HepG2 (cell line): ENCODE results near the gene CCDC50. TPM values are rescaled to one million over a fixed set of nuclear protein-coding genes. Genes with fewer than 3 reads are reported as not detected.

Experiments
- ATAC-seq: fragments of 200-7000 bp; cut with Tn5 transposase; 3 replicates; pipeline ENCODE4 v1.9.1; 2020; ENCODE audit warnings: mild to moderate bottlenecking, moderate library complexity
- BruUV-seq: library from RNA; stranded (reverse); fragments of 400-500 nt; replicated peaks from 2 replicates; lab custom pipeline; 2021; lab: Mats Ljungman, UMichigan
- CTCF ChIA-PET: fragments of 300-600 bp; formaldehyde crosslinking; extraction: SDS; loops from one replicate; lab custom pipeline; 2021; ENCODE audit warnings: low total read pairs, inconsistent platforms, low intra/inter-chr PET ratio; lab: Yijun Ruan, JAX
- POLR2A ChIA-PET: fragments of 350-600 bp; sonication (Branson Sonifier 250); formaldehyde crosslinking; loops from one replicate; lab custom pipeline; 2020; ENCODE audit warnings: antibody characterized with exemption, inconsistent platforms; lab: Yijun Ruan, JAX
- DNase-seq: peaks from one replicate; pipeline ENCODE4 v3.0.0-alpha.2; 2015; ENCODE audit warnings: low spot score
- FAIRE-seq: peaks from 3 replicates; lab custom pipeline; 2011; peaks lifted over from hg19 to GRCh38; lab: Jason Lieb, UNC
- H2AFZ ChIP-seq: one replicate; pipeline ENCODE4 v1.6.1; 2011; ENCODE audit warnings: low read length, inconsistent platforms
- H3K27ac ChIP-seq: fragments of 300-600 bp; 3 replicates; pipeline ENCODE4 v1.8.0; 2011; ENCODE audit warnings: mixed run types, mild to moderate bottlenecking, mixed read lengths, low read length, inconsistent platforms; ENCODE audit not compliant: insufficient read depth; ENCODE audit errors: extremely low read length
- H3K27me3 ChIP-seq, 2 experiments: fragments of 200-600 bp in 1 of 2; 2 replicates in 1 of 2; 3 replicates in 1 of 2; pipeline versions ENCODE4 v1.6.0 to v1.8.0; 2011; ENCODE audit warnings: low read length in 2 of 2, mild to moderate bottlenecking in 2 of 2, moderate library complexity in 2 of 2, inconsistent platforms in 1 of 2; ENCODE audit not compliant: insufficient read depth in 2 of 2, control insufficient read depth in 1 of 2
- H3K36me3 ChIP-seq, 2 experiments: fragments of 200-600 bp in 1 of 2; replicated peaks in 1 of 2; 2 replicates in 1 of 2; 3 replicates in 1 of 2; pipeline versions ENCODE4 v1.5.1 to v1.8.0; 2011; ENCODE audit warnings: low read length in 2 of 2, inconsistent platforms in 1 of 2; ENCODE audit not compliant: insufficient read depth in 2 of 2, control insufficient read depth in 1 of 2
- H3K4me1 ChIP-seq: 2 replicates; pipeline ENCODE4 v1.5.1; 2012; ENCODE audit warnings: low read length, inconsistent platforms; ENCODE audit not compliant: insufficient read depth
- H3K4me2 ChIP-seq: 2 replicates; pipeline ENCODE4 v1.6.0; 2011; ENCODE audit warnings: low read depth, low read length, inconsistent platforms
- H3K4me3 ChIP-seq, 3 experiments: fragments of 200-600 bp in 1 of 3; sonication (generic), shearing (Covaris generic) in 1 of 3; replicated peaks in 1 of 3; 2 replicates each; pipeline ENCODE4 v1.5.1; 2011 to 2016; ENCODE audit warnings: low read length in 3 of 3, inconsistent platforms in 2 of 3, low read depth in 2 of 3, mild to moderate bottlenecking in 2 of 3, control low read depth in 1 of 3, mixed read lengths in 1 of 3; ENCODE audit not compliant: insufficient read depth in 1 of 3
- H3K79me2 ChIP-seq: one replicate; pipeline ENCODE4 v1.6.1; 2011; ENCODE audit warnings: low read length, inconsistent platforms; ENCODE audit not compliant: insufficient read depth
- H3K9ac ChIP-seq: 2 replicates; pipeline ENCODE4 v1.6.0; 2011; ENCODE audit warnings: mild to moderate bottlenecking, low read depth, low read length, inconsistent platforms; ENCODE audit not compliant: insufficient read depth
- H3K9me3 ChIP-seq: 2 replicates; pipeline ENCODE4 v1.5.1; 2012; ENCODE audit warnings: mild to moderate bottlenecking, low read length
- H4K20me1 ChIP-seq: 2 replicates; pipeline ENCODE4 v1.6.0; 2011; ENCODE audit warnings: inconsistent platforms, mild to moderate bottlenecking, low read length, moderate library complexity; ENCODE audit not compliant: insufficient read depth
- CEBPG ChIP-seq: IDR thresholded peaks from 2 replicates; pipeline ENCODE4 v1.6.1; 2016
- HES4 ChIP-seq: sonication (generic); formaldehyde crosslinking; IDR thresholded peaks from 2 replicates; pipeline ENCODE4 v1.9.0; 2021; ENCODE audit warnings: mild to moderate bottlenecking, missing genetic modification reagents, borderline replicate concordance
- NFE2L1 ChIP-seq: sonication (generic); formaldehyde crosslinking; IDR thresholded peaks from 2 replicates; pipeline ENCODE4 v1.4.0; 2020; ENCODE audit warnings: missing genetic modification reagents, mild to moderate bottlenecking, borderline replicate concordance
- NRL ChIP-seq: sonication (generic); formaldehyde crosslinking; IDR thresholded peaks from 2 replicates; pipeline ENCODE4 v1.5.0; 2020; ENCODE audit warnings: missing genetic modification reagents, mild to moderate bottlenecking, moderate library complexity, borderline replicate concordance
- SCMH1 ChIP-seq: sonication (generic); formaldehyde crosslinking; IDR thresholded peaks from 2 replicates; pipeline ENCODE4 v1.9.0; 2021; ENCODE audit warnings: missing genetic modification reagents, mild to moderate bottlenecking, borderline replicate concordance
- TBP ChIP-seq: sonication (generic); formaldehyde crosslinking; IDR thresholded peaks from 2 replicates; pipeline ENCODE4 v1.5.0; 2020; ENCODE audit warnings: missing genetic modification reagents
- ZFP37 ChIP-seq: sonication (generic); formaldehyde crosslinking; IDR thresholded peaks from 2 replicates; pipeline ENCODE4 v1.4.0; 2020; ENCODE audit warnings: missing genetic modification reagents, borderline replicate concordance
- ZNF225 ChIP-seq: sonication (generic); formaldehyde crosslinking; IDR thresholded peaks from 2 replicates; pipeline ENCODE4 v1.4.0; 2020; ENCODE audit warnings: mild to moderate bottlenecking, missing genetic modification reagents
- ZNF790 ChIP-seq: sonication (generic); formaldehyde crosslinking; IDR thresholded peaks from 2 replicates; pipeline ENCODE4 v1.8.0; 2022; ENCODE audit warnings: missing genetic modification reagents, mild to moderate bottlenecking, borderline replicate concordance
- WGBS: methylation state at CpG from one replicate; pipeline ENCODE4 v1.1.6; 2017; ENCODE audit warnings: low lambda C conversion rate; 5-methylcytosine and 5-hydroxymethylcytosine counted together
- in situ Hi-C: cut with HindIII; loops from 2 replicates; pipeline ENCODE4 v1.10.0; 2017; ENCODE audit warnings: low pct_unique_long_range_greater_than_20kb; ENCODE audit not compliant: extremely low pct_ligation_motif_present
- intact Hi-C: fragments of 100-400 bp; cut with micrococcal nuclease; formaldehyde crosslinking; loops from one replicate; pipeline ENCODE4 v1.10.0; 2022; ENCODE audit not compliant: unreplicated experiment
- polyA plus RNA-seq, 8 experiments: library from polyadenylated mRNA; depleted of rRNA in 3 of 8; stranded (reverse) in 7 of 8; unstranded in 1 of 8; fragments of >200 nt; fragmentation: Illumina TruSeq in 4 of 8; extraction: Trizol in 4 of 8; gene quantifications; 2 replicates each; pipeline versions ENCODE4 v1.2.1 to v1.2.3, GENCODE V29; 2011 to 2016; ENCODE audit warnings: low read depth in 4 of 8, missing spikeins in 1 of 8, mixed read lengths in 1 of 8; ENCODE audit not compliant: insufficient read depth in 1 of 8
- total RNA-seq, 5 experiments: library from RNA; depleted of rRNA; stranded (reverse); fragments of >200 nt; fragmentation: Illumina TruSeq; extraction: Trizol; gene quantifications; 2 replicates each; pipeline ENCODE4 v1.2.3, GENCODE V29; 2016; ENCODE audit warnings: low read depth in 1 of 5
- TF ChIP-seq, protein P1 (sequence below): sonication (generic); formaldehyde crosslinking; IDR thresholded peaks from 2 replicates; pipeline ENCODE4 v1.5.0; 2020; ENCODE audit warnings: mild to moderate bottlenecking, missing genetic modification reagents
- TF ChIP-seq, protein P2 (sequence below): sonication (generic); formaldehyde crosslinking; IDR thresholded peaks from 2 replicates; pipeline ENCODE4 v1.9.0; 2021; ENCODE audit warnings: missing genetic modification reagents, borderline replicate concordance
- TF ChIP-seq, protein P3 (sequence below): IDR thresholded peaks from 2 replicates; pipeline ENCODE4 v1.6.1; 2012; ENCODE audit warnings: inconsistent platforms
- TF ChIP-seq, protein P4 (sequence below): sonication (generic); formaldehyde crosslinking; IDR thresholded peaks from 2 replicates; pipeline ENCODE4 v1.4.0; 2020; ENCODE audit warnings: missing genetic modification reagents
- TF ChIP-seq, protein P5 (sequence below): IDR thresholded peaks from 2 replicates; pipeline ENCODE4 v1.6.1; 2016
- TF ChIP-seq, protein P6 (sequence below): sonication (generic); formaldehyde crosslinking; IDR thresholded peaks from 2 replicates; pipeline ENCODE4 v1.4.0; 2020; ENCODE audit warnings: low read depth, missing genetic modification reagents

Gene CCDC50
- total and polyA plus RNA-seq, 2 of the 13 experiments (the other 11 are each of a cell fraction or from before 2014, with no cell fraction given) = 47.6 to 66.4 TPM

DNA sequence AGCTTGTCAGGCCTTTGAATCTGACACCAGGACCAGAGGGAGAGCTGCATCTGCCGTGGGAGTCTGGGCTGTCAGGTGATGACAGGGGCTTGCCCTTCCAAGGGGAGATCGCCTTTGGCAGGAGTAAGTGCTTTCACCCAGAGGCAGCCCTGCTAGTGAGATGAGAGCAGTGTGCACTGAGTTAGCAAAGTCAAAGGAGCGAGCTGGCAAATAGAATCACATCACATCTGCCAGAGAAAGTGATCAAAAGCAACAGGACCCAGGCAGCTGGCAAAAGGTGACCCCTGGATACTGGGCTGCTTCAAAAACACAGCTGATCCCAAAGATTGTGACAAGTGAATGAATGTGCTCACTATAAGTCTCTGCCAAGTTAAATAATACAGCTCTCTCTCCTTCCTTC, 95.7 kb downstream of the CCDC50 start:
- Histone ChIP-seq H3K36me3 (no peaks in the 10 kb centered on the region), H3K9me3 (no peaks in the 10 kb centered on the region), H3K4me1 (peaks cover 2% of the 10 kb centered on the region), H4K20me1 (no peaks in the 10 kb centered on the region), H3K9ac (no peak overlapping the region), H3K4me3 (no peak overlapping the region), H3K79me2 (no peaks in the 10 kb centered on the region), H3K4me2 (no peak overlapping the region), H3K27me3 (no peaks in the 10 kb centered on the region), H2AFZ (no peak overlapping the region), H3K27ac (no peak overlapping the region)
- POLR2A ChIA-PET = no interaction called here
- WGBS = 38% methylated on average over 3 of the region's 3 CpGs
- FAIRE-seq = no peak
- CTCF ChIA-PET = no interaction called here
- BruUV-seq = no TSS peak
- in situ Hi-C loops = no loop called here
- intact Hi-C loops = no loop called here
- no peak for ATAC-seq
- DNase-seq = no peak
- TF ChIP-seq NRL (CRISPR knock-in tag) = no peak
- TF ChIP-seq, protein P1, sequence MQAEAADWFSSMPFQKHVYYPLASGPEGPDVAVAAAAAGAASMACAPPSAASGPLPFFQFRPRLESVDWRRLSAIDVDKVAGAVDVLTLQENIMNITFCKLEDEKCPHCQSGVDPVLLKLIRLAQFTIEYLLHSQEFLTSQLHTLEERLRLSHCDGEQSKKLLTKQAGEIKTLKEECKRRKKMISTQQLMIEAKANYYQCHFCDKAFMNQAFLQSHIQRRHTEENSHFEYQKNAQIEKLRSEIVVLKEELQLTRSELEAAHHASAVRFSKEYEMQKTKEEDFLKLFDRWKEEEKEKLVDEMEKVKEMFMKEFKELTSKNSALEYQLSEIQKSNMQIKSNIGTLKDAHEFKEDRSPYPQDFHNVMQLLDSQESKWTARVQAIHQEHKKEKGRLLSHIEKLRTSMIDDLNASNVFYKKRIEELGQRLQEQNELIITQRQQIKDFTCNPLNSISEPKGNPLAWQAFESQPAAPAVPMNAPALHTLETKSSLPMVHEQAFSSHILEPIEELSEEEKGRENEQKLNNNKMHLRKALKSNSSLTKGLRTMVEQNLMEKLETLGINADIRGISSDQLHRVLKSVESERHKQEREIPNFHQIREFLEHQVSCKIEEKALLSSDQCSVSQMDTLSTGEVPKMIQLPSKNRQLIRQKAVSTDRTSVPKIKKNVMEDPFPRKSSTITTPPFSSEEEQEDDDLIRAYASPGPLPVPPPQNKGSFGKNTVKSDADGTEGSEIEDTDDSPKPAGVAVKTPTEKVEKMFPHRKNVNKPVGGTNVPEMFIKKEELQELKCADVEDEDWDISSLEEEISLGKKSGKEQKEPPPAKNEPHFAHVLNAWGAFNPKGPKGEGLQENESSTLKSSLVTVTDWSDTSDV (CRISPR knock-in tag) = no peak
- no peak for TF ChIP-seq SCMH1 (CRISPR knock-in tag)
- no peak for TF ChIP-seq TBP (CRISPR knock-in tag)
- TF ChIP-seq, protein P2, sequence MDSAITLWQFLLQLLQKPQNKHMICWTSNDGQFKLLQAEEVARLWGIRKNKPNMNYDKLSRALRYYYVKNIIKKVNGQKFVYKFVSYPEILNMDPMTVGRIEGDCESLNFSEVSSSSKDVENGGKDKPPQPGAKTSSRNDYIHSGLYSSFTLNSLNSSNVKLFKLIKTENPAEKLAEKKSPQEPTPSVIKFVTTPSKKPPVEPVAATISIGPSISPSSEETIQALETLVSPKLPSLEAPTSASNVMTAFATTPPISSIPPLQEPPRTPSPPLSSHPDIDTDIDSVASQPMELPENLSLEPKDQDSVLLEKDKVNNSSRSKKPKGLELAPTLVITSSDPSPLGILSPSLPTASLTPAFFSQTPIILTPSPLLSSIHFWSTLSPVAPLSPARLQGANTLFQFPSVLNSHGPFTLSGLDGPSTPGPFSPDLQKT (CRISPR knock-in tag) = no peak
- TF ChIP-seq CEBPG (CRISPR knock-in tag) = no peak
- TF ChIP-seq HES4 (CRISPR knock-in tag) = no peak
- TF ChIP-seq NFE2L1 (CRISPR knock-in tag) = no peak
- TF ChIP-seq ZFP37 (CRISPR knock-in tag) = no peak
- TF ChIP-seq, protein P3, sequence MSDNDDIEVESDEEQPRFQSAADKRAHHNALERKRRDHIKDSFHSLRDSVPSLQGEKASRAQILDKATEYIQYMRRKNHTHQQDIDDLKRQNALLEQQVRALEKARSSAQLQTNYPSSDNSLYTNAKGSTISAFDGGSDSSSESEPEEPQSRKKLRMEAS = no peak
- TF ChIP-seq, protein P4, sequence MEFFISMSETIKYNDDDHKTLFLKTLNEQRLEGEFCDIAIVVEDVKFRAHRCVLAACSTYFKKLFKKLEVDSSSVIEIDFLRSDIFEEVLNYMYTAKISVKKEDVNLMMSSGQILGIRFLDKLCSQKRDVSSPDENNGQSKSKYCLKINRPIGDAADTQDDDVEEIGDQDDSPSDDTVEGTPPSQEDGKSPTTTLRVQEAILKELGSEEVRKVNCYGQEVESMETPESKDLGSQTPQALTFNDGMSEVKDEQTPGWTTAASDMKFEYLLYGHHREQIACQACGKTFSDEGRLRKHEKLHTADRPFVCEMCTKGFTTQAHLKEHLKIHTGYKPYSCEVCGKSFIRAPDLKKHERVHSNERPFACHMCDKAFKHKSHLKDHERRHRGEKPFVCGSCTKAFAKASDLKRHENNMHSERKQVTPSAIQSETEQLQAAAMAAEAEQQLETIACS (CRISPR knock-in tag) = no peak
- TF ChIP-seq ZNF790 (CRISPR knock-in tag) = no peak
- TF ChIP-seq, protein P5, sequence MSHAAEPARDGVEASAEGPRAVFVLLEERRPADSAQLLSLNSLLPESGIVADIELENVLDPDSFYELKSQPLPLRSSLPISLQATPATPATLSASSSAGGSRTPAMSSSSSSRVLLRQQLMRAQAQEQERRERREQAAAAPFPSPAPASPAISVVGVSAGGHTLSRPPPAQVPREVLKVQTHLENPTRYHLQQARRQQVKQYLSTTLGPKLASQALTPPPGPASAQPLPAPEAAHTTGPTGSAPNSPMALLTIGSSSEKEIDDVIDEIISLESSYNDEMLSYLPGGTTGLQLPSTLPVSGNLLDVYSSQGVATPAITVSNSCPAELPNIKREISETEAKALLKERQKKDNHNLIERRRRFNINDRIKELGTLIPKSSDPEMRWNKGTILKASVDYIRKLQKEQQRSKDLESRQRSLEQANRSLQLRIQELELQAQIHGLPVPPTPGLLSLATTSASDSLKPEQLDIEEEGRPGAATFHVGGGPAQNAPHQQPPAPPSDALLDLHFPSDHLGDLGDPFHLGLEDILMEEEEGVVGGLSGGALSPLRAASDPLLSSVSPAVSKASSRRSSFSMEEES (CRISPR knock-in tag) = no peak
- TF ChIP-seq, protein P6, sequence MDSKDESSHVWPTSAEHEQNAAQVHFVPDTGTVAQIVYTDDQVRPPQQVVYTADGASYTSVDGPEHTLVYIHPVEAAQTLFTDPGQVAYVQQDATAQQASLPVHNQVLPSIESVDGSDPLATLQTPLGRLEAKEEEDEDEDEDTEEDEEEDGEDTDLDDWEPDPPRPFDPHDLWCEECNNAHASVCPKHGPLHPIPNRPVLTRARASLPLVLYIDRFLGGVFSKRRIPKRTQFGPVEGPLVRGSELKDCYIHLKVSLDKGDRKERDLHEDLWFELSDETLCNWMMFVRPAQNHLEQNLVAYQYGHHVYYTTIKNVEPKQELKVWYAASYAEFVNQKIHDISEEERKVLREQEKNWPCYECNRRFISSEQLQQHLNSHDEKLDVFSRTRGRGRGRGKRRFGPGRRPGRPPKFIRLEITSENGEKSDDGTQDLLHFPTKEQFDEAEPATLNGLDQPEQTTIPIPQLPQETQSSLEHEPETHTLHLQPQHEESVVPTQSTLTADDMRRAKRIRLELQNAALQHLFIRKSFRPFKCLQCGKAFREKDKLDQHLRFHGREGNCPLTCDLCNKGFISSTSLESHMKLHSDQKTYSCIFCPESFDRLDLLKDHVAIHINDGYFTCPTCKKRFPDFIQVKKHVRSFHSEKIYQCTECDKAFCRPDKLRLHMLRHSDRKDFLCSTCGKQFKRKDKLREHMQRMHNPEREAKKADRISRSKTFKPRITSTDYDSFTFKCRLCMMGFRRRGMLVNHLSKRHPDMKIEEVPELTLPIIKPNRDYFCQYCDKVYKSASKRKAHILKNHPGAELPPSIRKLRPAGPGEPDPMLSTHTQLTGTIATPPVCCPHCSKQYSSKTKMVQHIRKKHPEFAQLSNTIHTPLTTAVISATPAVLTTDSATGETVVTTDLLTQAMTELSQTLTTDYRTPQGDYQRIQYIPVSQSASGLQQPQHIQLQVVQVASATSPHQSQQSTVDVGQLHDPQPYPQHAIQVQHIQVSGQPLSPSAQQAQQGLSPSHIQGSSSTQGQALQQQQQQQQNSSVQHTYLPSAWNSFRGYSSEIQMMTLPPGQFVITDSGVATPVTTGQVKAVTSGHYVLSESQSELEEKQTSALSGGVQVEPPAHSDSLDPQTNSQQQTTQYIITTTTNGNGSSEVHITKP (CRISPR knock-in tag) = no peak
- no peak for TF ChIP-seq ZNF225 (CRISPR knock-in tag)
